Natural killer cell treated with Interleukin-12 subunit alpha and Interleukin-12 subunit beta and Interleukin-15 and Interleukin-18, amount 100 ng/mL, for 72 hours (primary cell): ENCODE data around the gene PTDSS2. TPM values are rescaled to one million over a fixed set of nuclear protein-coding genes. Genes with fewer than 3 reads are reported as not detected.

Source experiments
- ATAC-seq, 2 donors: fragments of 150-1000 bp; cut with Tn5 transposase in 1 of 2; sonication (Bioruptor Pico), chemical (Tn5 transposase) in 1 of 2; 2 replicates each; pipeline ENCODE4 v1.10.0; 2021
- DNase-seq: peaks from one replicate; pipeline ENCODE4 v3.0.0; 2022; ENCODE audit warnings: low spot score
- H3K27ac Mint-ChIP-seq, 2 donors: 1 replicate in 1 of 2; 2 replicates in 1 of 2; pipeline ENCODE4 v1.8.0; 2022; ENCODE audit warnings: mixed read lengths in 2 of 2, mild to moderate bottlenecking in 1 of 2, moderate library complexity in 1 of 2
- H3K27me3 Mint-ChIP-seq, 2 donors: 1 replicate in 1 of 2; 2 replicates in 1 of 2; pipeline ENCODE4 v1.8.0; 2022; ENCODE audit warnings: mixed read lengths in 2 of 2
- H3K36me3 Mint-ChIP-seq: one replicate; pipeline ENCODE4 v1.8.0; 2022; ENCODE audit warnings: mixed read lengths
- H3K4me1 Mint-ChIP-seq, 2 donors: 1 replicate in 1 of 2; 2 replicates in 1 of 2; pipeline ENCODE4 v1.8.0; 2022; ENCODE audit warnings: low read depth in 2 of 2, mixed read lengths in 2 of 2, mild to moderate bottlenecking in 1 of 2
- H3K4me3 Mint-ChIP-seq: one replicate; pipeline ENCODE4 v1.8.0; 2022; ENCODE audit warnings: mixed read lengths
- H3K9me3 Mint-ChIP-seq: 2 replicates; pipeline ENCODE4 v1.8.0; 2022; ENCODE audit warnings: mixed read lengths
- total RNA-seq, 2 donors: library from RNA; stranded (reverse); gene quantifications; one replicate each; pipeline ENCODE4 v1.2.3, GENCODE V29; 2022

PTDSS2 gene
- total RNA-seq, 2 donors from 2014 or later, result 20.6 to 56.9 TPM

DNA sequence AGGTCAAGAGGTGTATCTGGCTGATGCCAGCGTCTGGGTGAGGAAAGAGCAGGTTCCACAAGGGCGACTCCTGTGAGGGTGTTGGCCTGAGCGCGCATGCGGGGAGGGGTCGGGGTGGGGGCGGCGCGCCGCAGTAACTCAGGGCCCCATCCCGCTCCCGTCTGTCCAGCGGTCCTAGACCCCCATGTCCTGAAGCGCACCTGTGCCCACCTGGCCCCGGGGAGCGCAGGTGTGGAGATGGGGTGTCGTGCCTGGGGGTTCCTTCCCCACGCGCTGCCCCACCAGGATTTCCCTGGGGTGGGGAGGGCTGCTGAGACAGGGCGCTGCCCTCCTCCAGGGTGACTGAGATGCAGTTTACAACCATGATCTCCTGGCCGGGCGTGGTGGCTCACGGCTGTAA lies 36.1 kb downstream of the PTDSS2 start:
- H3K27me3 Mint-ChIP-seq, result no peaks in the 10 kb centered on the region
- DNase-seq (no peak), ATAC-seq (no peak)
- H3K9me3 Mint-ChIP-seq, result no peaks in the 10 kb centered on the region
- no peaks in the 10 kb centered on the region for H3K36me3 Mint-ChIP-seq
- no peak overlapping the region for H3K27ac Mint-ChIP-seq
- no peak overlapping the region for H3K4me3 Mint-ChIP-seq
- no peaks in the 10 kb centered on the region for H3K4me1 Mint-ChIP-seq

DNA sequence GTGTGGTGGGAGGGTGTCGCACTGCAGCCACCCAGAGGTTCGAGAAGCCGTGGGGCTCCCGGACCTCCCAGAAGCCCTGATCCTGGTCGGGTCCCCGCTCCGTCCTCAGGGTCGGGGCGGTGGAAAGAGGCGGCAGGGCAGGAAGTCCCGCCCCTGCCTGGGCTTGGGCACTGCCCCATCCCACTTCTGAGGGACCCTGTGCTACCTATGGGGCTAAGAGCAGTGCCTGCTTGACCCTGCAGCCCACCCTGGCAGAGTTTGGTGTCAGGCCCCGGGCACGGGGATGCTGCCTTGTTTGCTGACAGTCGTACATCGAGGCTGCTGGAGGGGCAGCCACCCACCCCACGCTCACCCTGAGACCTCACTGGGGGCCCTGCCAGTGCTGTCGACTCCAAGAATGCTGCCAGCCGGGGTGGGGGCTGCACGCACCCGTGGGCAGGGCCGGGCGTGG lies 37.5 kb downstream of the PTDSS2 start:
- DNase-seq, result no peak
- Mint-ChIP-seq H3K27ac (no peak overlapping the region), H3K4me3 (no peak overlapping the region), H3K4me1 (peaks cover 0 to 2% of the 10 kb centered on the region in 2 donors), H3K9me3 (no peaks in the 10 kb centered on the region), H3K36me3 (no peaks in the 10 kb centered on the region), H3K27me3 (no peaks in the 10 kb centered on the region)
- ATAC-seq, result no peak

DNA sequence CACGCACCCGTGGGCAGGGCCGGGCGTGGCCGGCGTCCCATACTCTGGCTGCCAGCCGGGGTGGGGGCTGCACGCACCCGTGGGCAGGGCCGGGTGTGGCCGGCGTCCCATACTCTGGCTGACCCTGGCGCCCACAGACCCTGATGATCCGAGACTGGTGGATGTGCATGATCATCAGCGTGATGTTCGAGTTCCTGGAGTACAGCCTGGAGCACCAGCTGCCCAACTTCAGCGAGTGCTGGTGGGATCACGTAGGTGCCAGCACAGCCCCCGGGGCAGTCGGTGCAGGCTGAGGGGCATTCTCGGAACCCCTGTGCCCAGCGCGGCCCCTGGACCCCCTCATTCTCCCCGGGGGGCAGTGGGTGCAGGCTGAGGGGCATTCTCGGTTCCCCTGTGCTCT lies 38.0 kb downstream of the PTDSS2 start:
- no peak overlapping the region for H3K4me3 Mint-ChIP-seq
- H3K27me3 Mint-ChIP-seq, result no peaks in the 10 kb centered on the region
- H3K4me1 Mint-ChIP-seq, result peaks cover 0 to 2% of the 10 kb centered on the region in 2 donors
- no peak for ATAC-seq
- H3K27ac Mint-ChIP-seq, result no peak overlapping the region
- no peaks in the 10 kb centered on the region for H3K36me3 Mint-ChIP-seq
- no peak for DNase-seq
- H3K9me3 Mint-ChIP-seq, result no peaks in the 10 kb centered on the region

DNA sequence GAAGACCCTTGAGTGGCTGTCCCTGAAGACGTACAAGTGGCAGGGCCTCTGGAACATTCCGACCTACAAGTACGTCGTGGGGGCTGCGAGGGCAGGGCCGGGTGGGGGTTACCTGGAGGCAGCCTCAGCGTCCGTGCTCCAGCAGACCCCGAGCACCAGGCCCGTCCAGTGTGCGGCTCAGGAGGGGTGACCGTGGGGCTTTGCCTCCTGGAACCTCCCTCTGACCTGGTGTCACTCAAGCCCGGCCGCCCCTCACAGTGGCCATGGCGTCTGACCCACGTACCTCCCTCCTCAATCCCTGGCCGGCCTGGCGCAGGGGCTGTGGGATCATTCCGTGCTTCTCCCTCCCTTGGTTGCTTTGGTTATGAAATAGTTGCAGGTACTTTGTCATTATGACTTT lies 38.5 kb downstream of the PTDSS2 start:
- Mint-ChIP-seq H3K4me1 (peaks cover 0 to 2% of the 10 kb centered on the region in 2 donors), H3K9me3 (no peaks in the 10 kb centered on the region), H3K36me3 (no peaks in the 10 kb centered on the region), H3K27ac (no peak overlapping the region), H3K27me3 (no peaks in the 10 kb centered on the region), H3K4me3 (no peak overlapping the region)
- ATAC-seq (no peak), DNase-seq (no peak)

DNA sequence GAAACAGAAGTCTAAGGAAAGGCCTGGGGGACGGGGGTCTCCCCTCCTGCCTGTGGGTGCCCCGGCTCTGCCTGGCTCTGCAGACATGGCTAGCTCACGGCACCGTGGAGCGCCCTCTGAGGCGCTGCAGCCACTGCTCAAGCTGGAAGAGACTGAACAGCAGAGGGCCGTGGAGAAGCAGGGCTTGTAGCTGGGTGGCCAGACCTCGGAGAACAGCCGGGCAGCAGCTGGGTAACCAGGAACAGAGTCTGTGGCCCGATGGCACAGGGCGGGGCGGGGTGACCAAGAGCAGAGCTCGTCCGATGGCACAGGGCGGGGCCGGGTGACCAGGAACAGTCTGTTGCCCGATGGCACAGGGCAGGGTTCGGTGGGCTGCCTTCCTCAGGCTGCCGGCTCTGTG lies 38.9 kb downstream of the PTDSS2 start:
- Mint-ChIP-seq H3K36me3 (no peaks in the 10 kb centered on the region), H3K4me1 (peaks cover 0 to 2% of the 10 kb centered on the region in 2 donors), H3K27me3 (no peaks in the 10 kb centered on the region), H3K9me3 (no peaks in the 10 kb centered on the region), H3K4me3 (no peak overlapping the region), H3K27ac (no peak overlapping the region)
- DNase-seq, result no peak
- ATAC-seq, result no peak

DNA sequence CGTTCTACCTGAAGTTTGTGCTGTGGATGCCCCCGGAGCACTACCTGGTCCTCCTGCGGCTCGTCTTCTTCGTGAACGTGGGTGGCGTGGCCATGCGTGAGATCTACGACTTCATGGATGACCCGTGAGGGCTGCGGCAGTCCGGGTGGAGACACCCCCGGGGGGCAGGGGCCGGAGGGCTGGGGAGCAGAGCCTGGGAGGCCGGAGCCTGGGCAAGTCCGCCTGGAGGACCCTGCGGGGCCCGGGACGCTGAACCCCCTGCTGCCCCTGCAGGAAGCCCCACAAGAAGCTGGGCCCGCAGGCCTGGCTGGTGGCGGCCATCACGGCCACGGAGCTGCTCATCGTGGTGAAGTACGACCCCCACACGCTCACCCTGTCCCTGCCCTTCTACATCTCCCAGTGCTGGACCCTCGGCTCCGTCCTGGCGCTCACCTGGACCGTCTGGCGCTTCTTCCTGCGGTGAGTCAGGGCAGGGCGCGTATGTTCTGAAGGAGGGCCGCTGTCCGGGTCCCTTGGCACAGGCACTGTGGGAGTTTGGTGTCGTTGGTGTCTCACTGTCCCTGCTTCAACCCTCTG lies 39.6 kb downstream of the PTDSS2 start:
- no peaks in the 10 kb centered on the region for H3K9me3 Mint-ChIP-seq

DNA sequence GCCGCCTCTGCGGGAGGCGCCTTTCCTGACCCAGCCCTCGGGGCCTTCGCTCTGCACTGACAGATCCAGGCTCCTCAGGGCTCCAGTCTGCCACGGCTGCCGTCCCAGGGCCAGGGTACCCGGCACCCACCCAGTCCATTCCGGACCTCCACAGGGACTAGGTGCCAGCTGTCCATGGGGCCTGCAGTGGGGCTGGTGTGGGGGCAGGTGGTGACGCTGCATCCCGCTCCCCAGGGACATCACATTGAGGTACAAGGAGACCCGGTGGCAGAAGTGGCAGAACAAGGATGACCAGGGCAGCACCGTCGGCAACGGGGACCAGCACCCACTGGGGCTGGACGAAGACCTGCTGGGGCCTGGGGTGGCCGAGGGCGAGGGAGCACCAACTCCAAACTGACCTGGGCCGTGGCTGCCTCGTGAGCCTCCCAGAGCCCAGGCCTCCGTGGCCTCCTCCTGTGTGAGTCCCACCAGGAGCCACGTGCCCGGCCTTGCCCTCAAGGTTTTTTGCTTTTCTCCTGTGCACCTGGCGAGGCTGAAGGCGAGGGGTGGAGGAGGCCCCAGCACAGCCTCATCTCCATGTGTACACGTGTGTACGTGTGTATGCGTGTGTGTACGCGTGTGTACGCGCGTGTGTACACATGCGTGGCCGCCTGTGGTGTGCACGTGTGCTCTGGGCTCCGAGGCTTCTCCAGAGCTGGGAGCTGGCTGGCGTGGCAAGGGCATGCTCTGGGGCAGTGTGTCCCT lies 40.3 kb downstream of the PTDSS2 start:
- DNase-seq (no peak), ATAC-seq (peak in 1 of 2 donors; percentile 9)
- Mint-ChIP-seq H3K27me3 (no peaks in the 10 kb centered on the region), H3K36me3 (no peaks in the 10 kb centered on the region), H3K9me3 (no peaks in the 10 kb centered on the region), H3K27ac (no peak overlapping the region), H3K4me3 (no peak overlapping the region), H3K4me1 (peaks cover 0 to 2% of the 10 kb centered on the region in 2 donors)

More for the DNA sequence above, 39.6 kb downstream of the PTDSS2 start:
- Mint-ChIP-seq H3K4me3 (no peak overlapping the region), H3K4me1 (peaks cover 0 to 2% of the 10 kb centered on the region in 2 donors), H3K27me3 (no peaks in the 10 kb centered on the region), H3K27ac (no peak overlapping the region), H3K36me3 (no peaks in the 10 kb centered on the region)
- DNase-seq (no peak), ATAC-seq (no peak)

DNA sequence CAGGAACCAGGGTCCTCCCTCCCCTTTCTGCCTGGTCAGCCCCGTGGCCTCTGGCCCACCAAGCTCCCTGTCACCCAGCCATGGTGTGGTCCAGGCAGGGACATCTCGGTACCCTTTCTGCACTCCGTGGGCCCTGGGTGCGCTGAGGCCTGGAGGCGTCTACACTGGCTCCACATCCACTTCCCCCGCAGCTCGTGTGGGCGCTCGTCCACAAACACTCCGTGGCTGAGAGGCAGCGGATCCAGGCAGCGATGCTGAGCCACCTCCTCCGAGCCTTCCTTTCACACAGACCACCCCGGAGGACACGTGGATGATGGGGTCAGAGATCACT lies 40.8 kb downstream of the PTDSS2 start:
- Mint-ChIP-seq H3K4me1 (peaks cover 0 to 2% of the 10 kb centered on the region in 2 donors), H3K9me3 (no peaks in the 10 kb centered on the region), H3K36me3 (peaks cover 3% of the 10 kb centered on the region), H3K27ac (no peak overlapping the region), H3K4me3 (no peak overlapping the region), H3K27me3 (no peaks in the 10 kb centered on the region)
- no peak for DNase-seq
- peak in 1 of 2 donors; percentile 37 for ATAC-seq

DNA sequence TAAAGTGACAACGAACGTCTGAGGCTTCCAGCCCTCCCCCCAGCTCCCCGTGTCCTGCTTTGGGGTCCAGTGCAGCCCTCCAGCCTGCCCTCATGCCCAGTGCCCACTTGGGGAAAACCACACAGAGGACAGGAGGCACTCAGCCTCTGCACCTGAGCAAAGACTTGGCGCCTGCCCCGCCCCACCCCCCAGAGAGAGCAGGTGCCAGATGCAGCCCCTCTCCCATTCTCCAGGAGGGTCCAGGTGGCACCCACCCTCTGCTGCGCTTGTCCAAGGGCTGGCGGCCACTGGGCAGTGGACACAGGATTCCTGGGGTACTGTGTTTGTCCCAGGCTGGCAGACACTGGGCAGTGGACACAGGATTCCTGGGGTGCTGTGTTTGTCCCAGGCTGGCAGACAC lies 41.3 kb downstream of the PTDSS2 start:
- Mint-ChIP-seq H3K36me3 (peaks cover 5% of the 10 kb centered on the region), H3K4me3 (no peak overlapping the region), H3K27me3 (no peaks in the 10 kb centered on the region), H3K27ac (no peak overlapping the region), H3K9me3 (no peaks in the 10 kb centered on the region), H3K4me1 (peaks cover 0 to 2% of the 10 kb centered on the region in 2 donors)
- ATAC-seq (no peak), DNase-seq (no peak)

DNA sequence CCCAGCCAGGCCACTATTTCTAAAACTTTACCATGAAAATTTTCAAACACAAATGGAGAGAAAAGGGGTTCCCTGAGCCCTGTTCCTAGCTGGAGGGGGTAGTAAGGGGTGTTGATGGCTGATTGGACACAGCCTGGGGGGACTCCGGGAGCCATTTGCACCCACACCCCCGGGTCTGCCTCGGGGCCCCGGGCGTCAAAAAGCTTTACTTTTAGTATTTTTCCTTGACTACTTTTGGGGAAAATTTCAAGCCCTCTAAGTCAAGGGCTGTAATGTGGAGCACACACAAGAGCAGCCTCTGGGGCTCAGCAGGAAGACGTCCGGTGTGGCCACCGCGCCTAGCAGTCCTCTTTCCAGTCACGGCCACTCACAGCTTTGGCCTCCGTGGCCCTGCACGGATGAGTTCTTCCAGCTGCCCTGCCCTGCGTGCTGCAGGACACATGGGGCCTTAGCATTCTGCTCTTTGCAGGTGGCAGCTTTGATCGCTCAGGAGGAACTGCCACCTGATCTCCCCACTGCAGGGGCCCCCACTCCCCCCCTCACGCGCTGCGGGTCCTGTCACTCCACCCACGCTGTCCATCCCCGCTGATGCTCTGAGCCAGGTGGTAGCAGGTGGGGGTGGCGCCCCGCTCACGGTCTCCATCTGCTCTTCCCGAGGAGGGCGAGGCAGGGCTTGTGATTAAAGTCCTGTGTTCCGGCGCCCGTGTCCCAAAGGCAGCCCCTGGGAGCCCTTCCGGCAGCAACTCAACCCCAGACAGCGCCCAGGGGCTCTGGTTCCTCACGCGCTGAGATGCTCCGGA lies 42.5 kb downstream of the PTDSS2 start:
- peaks cover 4 to 9% of the 10 kb centered on the region in 2 donors for H3K4me1 Mint-ChIP-seq
- no peak for ATAC-seq

DNA sequence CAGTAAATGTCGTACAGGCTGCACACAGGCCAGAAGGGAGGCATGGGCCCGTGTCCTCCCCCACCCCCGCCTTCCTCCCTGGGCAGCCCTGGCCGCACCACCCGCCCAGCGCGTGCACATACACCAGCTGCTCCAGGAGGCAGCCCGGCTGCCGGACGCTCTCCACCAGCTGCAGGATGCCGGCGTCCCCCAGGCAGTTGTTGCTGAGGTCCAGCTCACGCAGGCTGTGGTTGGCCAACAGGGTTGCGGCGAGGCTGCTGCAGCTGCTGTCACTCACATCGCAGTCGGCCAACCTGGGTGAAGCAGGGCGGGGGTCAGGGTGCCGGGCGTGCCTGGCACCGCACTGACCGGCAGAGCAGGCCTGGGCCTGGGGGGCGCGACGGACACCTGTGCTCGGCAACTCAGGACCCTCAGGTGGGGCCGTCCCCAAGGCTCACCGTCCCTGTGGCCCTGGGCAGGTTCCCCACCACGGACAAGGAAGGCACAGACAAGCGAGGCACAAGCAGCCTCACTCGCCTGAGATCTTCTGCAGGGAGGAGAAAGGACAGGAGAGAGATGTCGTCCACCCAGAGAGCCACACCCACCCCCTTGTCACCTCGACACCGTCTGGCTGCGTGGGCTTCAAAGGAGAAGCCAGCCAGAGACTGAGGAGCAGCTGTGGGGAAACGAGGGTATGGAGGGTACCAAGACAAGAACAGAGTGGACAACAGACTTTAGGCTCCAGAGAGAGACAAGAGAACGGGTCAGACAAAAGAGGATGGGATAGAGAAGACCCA lies 44.9 kb downstream of the PTDSS2 start:
- Mint-ChIP-seq H3K27ac (no peak overlapping the region), H3K4me1 (peaks cover 6 to 11% of the 10 kb centered on the region in 2 donors), H3K27me3 (no peaks in the 10 kb centered on the region), H3K4me3 (no peak overlapping the region), H3K9me3 (no peaks in the 10 kb centered on the region), H3K36me3 (peaks cover 14% of the 10 kb centered on the region)
- ATAC-seq (no peak), DNase-seq (no peak)

More for the DNA sequence above, 42.5 kb downstream of the PTDSS2 start:
- H3K27me3 Mint-ChIP-seq, result no peaks in the 10 kb centered on the region
- H3K4me3 Mint-ChIP-seq, result no peak overlapping the region
- peaks cover 11% of the 10 kb centered on the region for H3K36me3 Mint-ChIP-seq
- no peaks in the 10 kb centered on the region for H3K9me3 Mint-ChIP-seq
- no peak for DNase-seq
- H3K27ac Mint-ChIP-seq, result no peak overlapping the region

DNA sequence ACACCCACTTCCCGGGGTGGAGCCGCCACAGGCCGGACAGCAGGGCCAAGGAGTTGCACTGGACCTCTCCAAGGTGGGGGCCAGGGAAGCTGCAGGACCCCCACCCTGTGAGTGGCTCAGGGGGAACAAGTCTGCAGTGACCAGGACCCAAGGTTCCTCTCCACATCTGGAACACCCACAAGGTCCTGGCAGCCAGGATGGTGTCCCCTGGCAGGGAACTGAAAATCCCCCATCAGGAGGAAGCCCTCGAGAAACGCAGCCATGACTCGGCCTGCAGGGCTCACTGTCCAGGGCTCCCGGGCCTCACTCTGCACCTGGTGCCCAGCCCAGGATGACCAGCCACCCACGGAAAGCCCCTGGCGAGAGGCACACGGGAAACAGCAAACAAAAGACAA lies 45.5 kb downstream of the PTDSS2 start:
- no peak for DNase-seq
- no peak for ATAC-seq
- peaks cover 14% of the 10 kb centered on the region for H3K36me3 Mint-ChIP-seq
- H3K27ac Mint-ChIP-seq, result no peak overlapping the region
- no peaks in the 10 kb centered on the region for H3K27me3 Mint-ChIP-seq
- H3K4me3 Mint-ChIP-seq, result no peak overlapping the region
- no peaks in the 10 kb centered on the region for H3K9me3 Mint-ChIP-seq
- peaks cover 6 to 11% of the 10 kb centered on the region in 2 donors for H3K4me1 Mint-ChIP-seq

DNA sequence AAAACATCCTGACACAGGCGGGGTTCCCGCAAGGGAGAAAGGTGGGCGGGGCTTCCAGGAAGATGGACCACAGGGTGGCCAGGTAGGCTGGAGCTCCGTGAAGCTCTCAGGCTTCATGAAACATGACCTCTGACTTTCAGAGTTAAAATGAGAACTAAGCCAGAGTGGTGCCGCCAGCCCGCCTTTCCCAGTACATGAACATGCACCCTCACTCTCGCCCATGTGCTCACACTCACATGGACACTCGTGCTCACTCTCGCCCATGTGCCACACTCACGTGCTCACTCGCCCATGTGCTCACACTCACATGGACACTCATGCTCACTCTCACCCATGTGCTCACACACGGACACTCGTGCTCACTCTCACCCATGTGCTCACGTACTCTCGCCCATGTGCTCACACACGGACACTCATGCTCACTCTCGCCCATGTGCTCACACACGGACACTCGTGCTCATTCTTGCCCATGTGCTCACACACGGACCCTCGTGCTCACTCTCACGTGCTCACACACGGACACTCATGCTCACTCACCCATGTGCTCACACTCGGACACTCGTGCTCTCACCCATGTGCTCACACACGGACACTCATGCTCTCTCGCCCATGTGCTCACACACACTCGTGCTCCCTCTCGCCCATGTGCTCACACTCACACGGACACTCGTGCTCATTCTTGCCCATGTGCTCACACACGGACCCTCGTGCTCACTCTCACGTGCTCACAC lies 46.9 kb downstream of the PTDSS2 start:
- Mint-ChIP-seq H3K4me3 (no peak overlapping the region), H3K9me3 (no peaks in the 10 kb centered on the region), H3K36me3 (peaks cover 14% of the 10 kb centered on the region), H3K27me3 (no peaks in the 10 kb centered on the region), H3K27ac (no peak overlapping the region), H3K4me1 (peaks cover 6 to 13% of the 10 kb centered on the region in 2 donors)
- DNase-seq, result no peak
- ATAC-seq, result no peak
